Peyer's patch (tissue), 4 donors: ENCODE measurements around the gene USP6NL. TPM values are rescaled to one million over a fixed set of nuclear protein-coding genes. Genes with fewer than 3 reads are reported as not detected.
A peak's percentile ranks its signal among the peaks of the same experiment; 100 is the strongest.

ENCODE experiments used
- DNase-seq, 3 donors: peaks; one replicate each; pipeline ENCODE4 v3.0.0-alpha.2; 2017 to 2019
- H3K27ac ChIP-seq, 4 donors: fragments of 200-600 bp; sonication (generic); one replicate each; pipeline ENCODE4 v1.5.1; 2016 to 2019
- H3K27me3 ChIP-seq, 2 donors: fragments of 200-600 bp; sonication (generic); one replicate each; pipeline ENCODE4 v1.5.1; 2019
- H3K36me3 ChIP-seq, 3 donors: fragments of 200-600 bp; sonication (generic); one replicate each; pipeline ENCODE4 v1.5.1; 2016 to 2019
- H3K4me1 ChIP-seq, 4 donors: fragments of 200-600 bp; sonication (generic); one replicate each; pipeline ENCODE4 v1.5.1; 2016 to 2019
- H3K4me3 ChIP-seq, 4 donors: fragments of 200-600 bp; sonication (generic); 1 replicate in 3 of 4; 2 replicates in 1 of 4; pipeline ENCODE4 v1.5.1; 2016 to 2019; ENCODE audit warnings: mild to moderate bottlenecking in 1 of 4
- H3K9me3 ChIP-seq, 4 donors: fragments of 200-600 bp; sonication (generic); one replicate each; pipeline ENCODE4 v1.5.1; 2016 to 2019; ENCODE audit warnings: mild to moderate bottlenecking in 1 of 4
- POLR2A ChIP-seq, 2 donors: fragments of 450-650 bp; IDR thresholded peaks; one replicate each; pipeline ENCODE4 v1.5.1; 2017; ENCODE audit warnings: antibody characterized with exemption in 2 of 2, mild to moderate bottlenecking in 2 of 2, moderate library complexity in 2 of 2
- total RNA-seq, 4 donors: library from RNA; depleted of rRNA; stranded (reverse); fragments of >200 nt; gene quantifications; one replicate each; pipeline ENCODE4 v1.1.0, GENCODE V29; 2016
- TF ChIP-seq, protein P1 (sequence below), 6 experiments: fragments of 450-650 bp in 4 of 6; fragments of 200-600 bp in 2 of 6; sonication (generic) in 1 of 6; IDR thresholded peaks; one replicate each; pipeline ENCODE4 v1.5.1; 2017 to 2019; ENCODE audit warnings: antibody characterized with exemption in 6 of 6, mild to moderate bottlenecking in 3 of 6, moderate library complexity in 1 of 6

USP6NL gene
- total RNA-seq, 4 donors from 2014 or later, result 15.0 to 52.8 (median 19.3) TPM

DNA sequence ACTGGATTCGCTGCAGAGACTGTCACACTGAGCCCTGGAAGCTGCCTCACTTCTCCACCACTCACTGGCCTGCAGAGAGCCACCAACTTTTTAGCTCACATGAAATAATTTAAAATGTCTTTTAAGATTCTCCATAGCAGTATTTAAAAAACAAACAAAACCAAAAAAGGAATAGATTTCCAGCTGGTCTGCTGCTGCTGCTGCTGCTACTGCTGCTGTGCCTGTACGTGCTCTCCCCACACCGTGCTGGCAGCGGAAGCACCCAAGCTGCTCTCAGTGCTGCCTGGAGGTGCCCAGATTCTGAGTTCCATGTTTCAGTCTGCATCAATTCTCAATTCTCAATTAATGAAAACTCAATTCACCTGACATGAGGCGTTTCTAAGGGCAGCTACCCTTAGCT is 146.0 kb downstream of the USP6NL start:
- TF ChIP-seq, protein P1, sequence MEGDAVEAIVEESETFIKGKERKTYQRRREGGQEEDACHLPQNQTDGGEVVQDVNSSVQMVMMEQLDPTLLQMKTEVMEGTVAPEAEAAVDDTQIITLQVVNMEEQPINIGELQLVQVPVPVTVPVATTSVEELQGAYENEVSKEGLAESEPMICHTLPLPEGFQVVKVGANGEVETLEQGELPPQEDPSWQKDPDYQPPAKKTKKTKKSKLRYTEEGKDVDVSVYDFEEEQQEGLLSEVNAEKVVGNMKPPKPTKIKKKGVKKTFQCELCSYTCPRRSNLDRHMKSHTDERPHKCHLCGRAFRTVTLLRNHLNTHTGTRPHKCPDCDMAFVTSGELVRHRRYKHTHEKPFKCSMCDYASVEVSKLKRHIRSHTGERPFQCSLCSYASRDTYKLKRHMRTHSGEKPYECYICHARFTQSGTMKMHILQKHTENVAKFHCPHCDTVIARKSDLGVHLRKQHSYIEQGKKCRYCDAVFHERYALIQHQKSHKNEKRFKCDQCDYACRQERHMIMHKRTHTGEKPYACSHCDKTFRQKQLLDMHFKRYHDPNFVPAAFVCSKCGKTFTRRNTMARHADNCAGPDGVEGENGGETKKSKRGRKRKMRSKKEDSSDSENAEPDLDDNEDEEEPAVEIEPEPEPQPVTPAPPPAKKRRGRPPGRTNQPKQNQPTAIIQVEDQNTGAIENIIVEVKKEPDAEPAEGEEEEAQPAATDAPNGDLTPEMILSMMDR (IDR thresholded peaks at IDR 0.05), result no peak
- TF ChIP-seq POLR2A (IDR thresholded peaks at IDR 0.05), result no peak
- H3K27me3 ChIP-seq, result no peaks in the 10 kb centered on the region
- no peak overlapping the region for H3K27ac ChIP-seq
- no peak for DNase-seq
- no peak overlapping the region for H3K4me3 ChIP-seq
- no peaks in the 10 kb centered on the region for H3K9me3 ChIP-seq
- no peaks in the 10 kb centered on the region for H3K4me1 ChIP-seq
- H3K36me3 ChIP-seq, result peaks cover 0 to 33% (median 0%) of the 10 kb centered on the region in 3 donors

DNA sequence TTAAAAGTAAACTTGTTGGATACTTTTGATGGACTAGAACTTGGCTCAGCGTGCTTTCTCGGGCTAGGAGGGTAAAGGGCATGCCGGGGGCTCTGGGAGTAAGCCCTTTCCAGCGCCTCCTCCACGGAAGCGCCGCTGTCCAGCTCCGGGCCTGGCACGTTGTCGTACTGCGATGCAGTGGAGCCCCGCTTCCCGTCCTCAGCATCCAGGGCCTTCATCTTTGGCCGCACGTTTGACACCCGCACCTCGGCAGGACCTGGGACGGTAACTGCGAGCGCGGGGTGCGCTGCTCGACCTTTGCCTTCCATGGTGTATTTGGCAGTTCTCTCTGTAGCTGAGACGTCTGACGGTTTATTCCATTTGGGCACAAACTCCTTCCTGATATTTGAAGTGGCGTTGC is 148.3 kb downstream of the USP6NL start:
- no peaks in the 10 kb centered on the region for H3K9me3 ChIP-seq
- TF ChIP-seq, protein P1 (IDR thresholded peaks at IDR 0.05), result no peak
- TF ChIP-seq POLR2A (IDR thresholded peaks at IDR 0.05), result no peak
- H3K4me1 ChIP-seq, result no peaks in the 10 kb centered on the region
- no peak overlapping the region for H3K27ac ChIP-seq
- no peak overlapping the region for H3K4me3 ChIP-seq
- peaks cover 0 to 28% (median 0%) of the 10 kb centered on the region in 3 donors for H3K36me3 ChIP-seq
- no peak for DNase-seq
- H3K27me3 ChIP-seq, result no peaks in the 10 kb centered on the region

DNA sequence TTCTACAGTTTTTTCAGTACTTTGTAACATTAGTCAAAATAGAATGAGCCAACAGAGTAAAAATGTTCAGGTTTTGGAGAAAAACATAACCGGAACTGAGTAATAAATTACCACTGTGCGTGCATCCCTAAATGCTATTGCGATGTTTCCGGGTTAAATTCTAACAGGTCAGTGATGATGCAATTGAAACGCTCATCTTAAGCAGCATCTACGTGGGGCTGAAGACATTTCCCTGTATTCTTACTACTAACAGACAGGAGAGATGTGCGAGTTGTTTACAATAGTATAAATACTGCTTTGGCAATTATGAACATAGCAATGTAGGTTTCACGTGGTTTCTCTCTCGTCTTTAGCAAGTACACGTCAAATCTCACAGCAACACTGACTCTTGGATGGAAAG is 149.4 kb downstream of the USP6NL start:
- no peaks in the 10 kb centered on the region for H3K4me1 ChIP-seq
- H3K27me3 ChIP-seq, result no peaks in the 10 kb centered on the region
- H3K36me3 ChIP-seq, result peaks cover 0 to 28% (median 0%) of the 10 kb centered on the region in 3 donors
- H3K4me3 ChIP-seq, result no peak overlapping the region
- no peaks in the 10 kb centered on the region for H3K9me3 ChIP-seq
- no peak for DNase-seq
- no peak for TF ChIP-seq POLR2A (IDR thresholded peaks at IDR 0.05)
- TF ChIP-seq, protein P1 (IDR thresholded peaks at IDR 0.05), result no peak
- H3K27ac ChIP-seq, result no peak overlapping the region

DNA sequence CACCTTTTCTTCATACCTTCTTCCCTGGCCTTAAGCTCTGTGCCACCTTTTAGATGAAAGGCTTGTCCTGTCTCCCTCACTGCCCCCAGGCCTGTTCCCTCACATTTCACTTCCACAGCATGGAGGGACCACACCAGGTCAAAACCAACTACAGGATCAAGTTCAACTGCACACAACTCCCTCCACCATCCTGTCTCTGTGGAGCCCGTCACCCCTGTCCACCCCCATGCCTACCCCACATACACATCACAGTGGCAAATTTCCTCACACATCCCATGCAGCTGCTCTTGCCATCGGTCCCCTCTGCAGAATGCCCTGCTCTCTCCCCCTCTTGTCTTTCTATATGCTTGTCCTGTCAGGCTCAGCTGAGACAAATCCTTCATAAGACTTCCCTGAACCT is 154.1 kb downstream of the USP6NL start:
- no peak for DNase-seq
- Histone ChIP-seq H3K36me3 (peaks cover 0 to 7% (median 0%) of the 10 kb centered on the region in 3 donors), H3K27ac (no peak overlapping the region), H3K9me3 (no peaks in the 10 kb centered on the region), H3K4me3 (no peak overlapping the region), H3K4me1 (no peaks in the 10 kb centered on the region), H3K27me3 (no peaks in the 10 kb centered on the region)
- no peak for TF ChIP-seq POLR2A (IDR thresholded peaks at IDR 0.05)

DNA sequence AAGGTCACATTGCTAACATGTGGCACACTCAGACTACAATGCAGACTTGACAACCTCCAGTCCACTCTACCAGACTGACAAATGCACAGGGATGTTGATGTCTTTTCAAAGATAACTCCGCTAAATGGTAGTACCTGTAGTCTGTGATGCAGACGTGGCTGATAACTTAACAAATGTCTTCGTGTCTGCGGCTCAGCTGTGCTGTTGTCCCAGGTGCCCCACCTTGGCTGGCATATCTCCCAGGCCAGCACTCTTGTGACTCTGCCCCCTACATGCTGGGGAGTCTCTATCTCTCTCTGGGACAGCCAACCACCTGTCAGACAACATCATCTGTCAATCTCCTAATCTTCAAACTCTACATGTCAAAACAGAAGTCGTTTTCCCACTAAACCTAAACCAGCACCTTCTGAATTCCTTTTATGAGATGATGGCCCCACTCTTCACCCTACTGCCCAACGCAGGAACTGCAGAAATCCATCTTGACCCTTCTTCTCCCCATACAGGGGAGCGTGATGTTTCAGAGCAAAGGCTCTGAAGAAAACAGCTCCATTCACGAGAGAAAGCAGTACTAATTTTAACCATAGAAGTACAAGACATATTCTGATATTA is 156.4 kb downstream of the USP6NL start:
- Histone ChIP-seq H3K27ac (no peak overlapping the region), H3K36me3 (no peaks in the 10 kb centered on the region), H3K27me3 (no peaks in the 10 kb centered on the region), H3K9me3 (no peaks in the 10 kb centered on the region), H3K4me3 (no peak overlapping the region), H3K4me1 (no peaks in the 10 kb centered on the region)
- TF ChIP-seq POLR2A (IDR thresholded peaks at IDR 0.05), result no peak
- TF ChIP-seq, protein P1 (IDR thresholded peaks at IDR 0.05), result peak in 1 of 6 experiments; percentile 6
- peak in 1 of 3 donors; percentile 16 for DNase-seq

DNA sequence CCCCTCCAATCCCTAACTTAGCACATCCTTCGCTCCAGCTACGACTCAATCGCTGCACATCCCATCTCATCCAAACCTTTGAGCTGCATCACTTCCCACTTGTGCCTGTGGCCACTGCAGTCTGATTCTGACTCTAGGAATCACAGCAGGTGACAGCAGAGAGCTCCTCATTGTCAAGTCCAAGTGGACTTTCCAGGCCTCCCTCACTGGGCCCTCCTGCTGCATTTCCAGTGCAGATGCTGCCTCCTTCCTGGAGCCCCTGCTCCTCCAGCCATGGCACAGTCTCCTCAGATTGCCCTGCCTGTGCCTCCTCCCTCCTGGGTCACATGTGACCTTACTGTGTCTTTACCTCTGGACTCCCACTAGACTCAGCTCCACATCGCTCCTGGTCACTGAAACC is 157.3 kb downstream of the USP6NL start:
- Histone ChIP-seq H3K27ac (no peak overlapping the region), H3K9me3 (no peaks in the 10 kb centered on the region), H3K27me3 (no peaks in the 10 kb centered on the region), H3K4me1 (no peaks in the 10 kb centered on the region), H3K36me3 (no peaks in the 10 kb centered on the region), H3K4me3 (no peak overlapping the region)
- TF ChIP-seq, protein P1 (IDR thresholded peaks at IDR 0.05), result no peak
- TF ChIP-seq POLR2A (IDR thresholded peaks at IDR 0.05), result no peak
- no peak for DNase-seq
